H1 (cell line): Measurements from ENCODE around the gene CNOT3. TPM values are rescaled to one million over a fixed set of nuclear protein-coding genes. Genes with fewer than 3 reads are reported as not detected.

Source experiments
- CTCF ChIA-PET: fragments of 300-600 bp; sonication (Branson Sonifier 250); formaldehyde crosslinking; loops from one replicate; lab custom pipeline; 2021; ENCODE audit not compliant: partially characterized antibody; lab: Charles Lee
- POLR2A ChIA-PET: fragments of 300-600 bp; sonication (Branson Sonifier 250); formaldehyde crosslinking; loops from one replicate; lab custom pipeline; 2021; ENCODE audit warnings: inconsistent platforms; ENCODE audit not compliant: partially characterized antibody; lab: Charles Lee
- DNase-seq, 2 experiments: peaks; one replicate each; pipeline versions ENCODE4 v3.0.0 to v3.0.0-alpha.2; 2010 to 2022; ENCODE audit warnings: low spot score in 2 of 2, low read depth in 1 of 2, mixed read lengths in 1 of 2
- FAIRE-seq: peaks from 2 replicates; lab custom pipeline; 2011; peaks lifted over from hg19 to GRCh38; lab: Jason Lieb, UNC
- H2AFZ ChIP-seq: 2 replicates; pipeline ENCODE4 v1.8.1; 2012; ENCODE audit warnings: low read length, inconsistent platforms
- H2AK5ac ChIP-seq: 2 replicates; pipeline ENCODE4 v1.6.1; 2013; ENCODE audit warnings: low read depth, low read length
- H2BK120ac ChIP-seq: replicated peaks from 2 replicates; pipeline ENCODE3; 2013; ENCODE audit warnings: low read depth, low read length, inconsistent platforms
- H2BK12ac ChIP-seq: 2 replicates; pipeline ENCODE4 v1.6.1; 2013; ENCODE audit warnings: low read depth, low read length
- H2BK15ac ChIP-seq: 2 replicates; pipeline ENCODE4 v1.6.1; 2013; ENCODE audit warnings: low read length
- H2BK20ac ChIP-seq: 2 replicates; pipeline ENCODE4 v1.6.1; 2013; ENCODE audit warnings: low read length
- H2BK5ac ChIP-seq: 2 replicates; pipeline ENCODE4 v1.6.1; 2013; ENCODE audit warnings: low read depth, low read length
- H3K14ac ChIP-seq: 2 replicates; pipeline ENCODE4 v1.6.1; 2013; ENCODE audit warnings: inconsistent platforms; ENCODE audit not compliant: insufficient read length
- H3K18ac ChIP-seq: 2 replicates; pipeline ENCODE4 v1.6.1; 2013; ENCODE audit warnings: low read length; ENCODE audit errors: extremely low read depth
- H3K23ac ChIP-seq: 2 replicates; pipeline ENCODE4 v1.6.1; 2013; ENCODE audit warnings: inconsistent platforms; ENCODE audit not compliant: insufficient read length
- H3K23me2 ChIP-seq: 2 replicates; pipeline ENCODE4 v1.6.1; 2013; ENCODE audit warnings: low read depth, low read length
- H3K27ac ChIP-seq: 2 replicates; pipeline ENCODE4 v1.6.1; 2011; ENCODE audit warnings: low read depth, low read length, inconsistent platforms
- H3K27me3 ChIP-seq, 4 experiments: replicated peaks in 1 of 4; 1 replicate in 1 of 4; 2 replicates in 3 of 4; pipeline versions ENCODE4 v1.6.1 to v1.8.1; 2011 to 2013; ENCODE audit warnings: low read length in 3 of 4, mild to moderate bottlenecking in 3 of 4, inconsistent platforms in 2 of 4, mixed read lengths in 2 of 4, moderate library complexity in 1 of 4; ENCODE audit not compliant: control insufficient read depth in 3 of 4, insufficient read depth in 3 of 4; ENCODE audit errors: extremely low read depth in 1 of 4
- H3K36me3 ChIP-seq, 4 experiments: 2 replicates each; pipeline versions ENCODE4 v1.6.1 to v1.8.1; 2011 to 2013; ENCODE audit warnings: mild to moderate bottlenecking in 4 of 4, low read length in 3 of 4, moderate library complexity in 2 of 4, control low read depth in 1 of 4, inconsistent platforms in 1 of 4; ENCODE audit not compliant: insufficient read depth in 4 of 4, control insufficient read depth in 2 of 4
- H3K4ac ChIP-seq: replicated peaks from 2 replicates; pipeline ENCODE3; 2013; ENCODE audit warnings: low read length, low read depth, mixed read lengths, inconsistent platforms; ENCODE audit not compliant: insufficient read length
- H3K4me1 ChIP-seq, 4 experiments: replicated peaks in 1 of 4; 1 replicate in 1 of 4; 2 replicates in 3 of 4; pipeline versions ENCODE4 v1.6.1 to v1.8.1; 2011 to 2013; ENCODE audit warnings: low read length in 3 of 4, inconsistent platforms in 2 of 4, mixed read lengths in 1 of 4; ENCODE audit not compliant: insufficient read depth in 4 of 4, control insufficient read depth in 3 of 4
- H3K4me2 ChIP-seq, 2 experiments: 2 replicates each; pipeline versions ENCODE4 v1.6.1 to v1.8.1; 2011 to 2013; ENCODE audit warnings: low read depth in 2 of 2, low read length in 2 of 2, control low read depth in 1 of 2, inconsistent platforms in 1 of 2, mild to moderate bottlenecking in 1 of 2; ENCODE audit not compliant: insufficient read depth in 1 of 2
- H3K4me3 ChIP-seq, 4 experiments: fragments of 200-600, 300-600 bp in 1 of 4; sonication (generic), shearing (Covaris generic), sonication (Bioruptor Twin) in 1 of 4; 2 replicates each; pipeline versions ENCODE4 v1.5.1 to v1.8.1; 2011 to 2016; ENCODE audit warnings: low read length in 4 of 4, low read depth in 3 of 4, control low read depth in 2 of 4, inconsistent platforms in 2 of 4, mild to moderate bottlenecking in 2 of 4, mixed read lengths in 1 of 4, moderate library complexity in 1 of 4; ENCODE audit not compliant: insufficient read depth in 2 of 4; ENCODE audit errors: extremely low read depth in 1 of 4
- H3K56ac ChIP-seq: replicated peaks from 2 replicates; pipeline ENCODE3; 2013; ENCODE audit warnings: low read depth, mild to moderate bottlenecking, mixed read lengths, low read length, inconsistent platforms; ENCODE audit not compliant: insufficient read length
- H3K79me1 ChIP-seq: 2 replicates; pipeline ENCODE4 v1.6.1; 2013; ENCODE audit warnings: low read depth, low read length, control low read depth
- H3K79me2 ChIP-seq, 2 experiments: 2 replicates each; pipeline versions ENCODE4 v1.6.1 to v1.8.1; 2012 to 2013; ENCODE audit warnings: low read length in 2 of 2, mild to moderate bottlenecking in 2 of 2, inconsistent platforms in 1 of 2; ENCODE audit not compliant: insufficient read depth in 2 of 2, control insufficient read depth in 1 of 2
- H3K9ac ChIP-seq, 4 experiments: replicated peaks in 1 of 4; 1 replicate in 1 of 4; 2 replicates in 3 of 4; pipeline versions ENCODE4 v1.6.1 to v1.8.1; 2011 to 2013; ENCODE audit warnings: low read depth in 3 of 4, low read length in 3 of 4, control low read depth in 2 of 4, mild to moderate bottlenecking in 2 of 4, moderate library complexity in 2 of 4, inconsistent platforms in 1 of 4; ENCODE audit errors: extremely low read depth in 1 of 4
- H3K9me3 ChIP-seq, 2 experiments: 2 replicates each; pipeline versions ENCODE4 v1.6.1 to v1.8.1; 2012 to 2013; ENCODE audit warnings: mild to moderate bottlenecking in 2 of 2, moderate library complexity in 2 of 2, control low read depth in 1 of 2, inconsistent platforms in 1 of 2, low read depth in 1 of 2, low read length in 1 of 2, mixed read lengths in 1 of 2; ENCODE audit not compliant: insufficient read depth in 2 of 2
- H4K20me1 ChIP-seq, 2 experiments: replicated peaks in 1 of 2; 2 replicates each; pipeline versions ENCODE3 to v1.8.1; 2011 to 2013; ENCODE audit warnings: inconsistent platforms in 2 of 2, low read length in 2 of 2, mild to moderate bottlenecking in 1 of 2; ENCODE audit not compliant: insufficient read depth in 2 of 2, control insufficient read depth in 1 of 2
- H4K5ac ChIP-seq: 2 replicates; pipeline ENCODE4 v1.6.1; 2013; ENCODE audit warnings: low read length, low read depth, mixed read lengths, inconsistent platforms; ENCODE audit not compliant: insufficient read length
- H4K8ac ChIP-seq: 2 replicates; pipeline ENCODE4 v1.8.0; 2013; ENCODE audit warnings: mild to moderate bottlenecking, moderate library complexity, low read length, inconsistent platforms; ENCODE audit not compliant: insufficient read depth; ENCODE audit errors: extremely low read depth
- H4K91ac ChIP-seq: replicated peaks from 2 replicates; pipeline ENCODE3; 2013; ENCODE audit warnings: low read length, mixed read lengths, inconsistent platforms; ENCODE audit not compliant: insufficient read length
- BCL11A ChIP-seq, 2 experiments: IDR thresholded peaks; one replicate each; pipeline ENCODE4 v1.6.1; 2011; ENCODE audit warnings: low read depth in 2 of 2, low read length in 2 of 2, mild to moderate bottlenecking in 2 of 2
- EGR1 ChIP-seq: IDR thresholded peaks from 2 replicates; pipeline ENCODE4 v1.6.1; 2011; ENCODE audit warnings: low read depth, low read length, borderline replicate concordance
- HDAC2 ChIP-seq, 2 experiments: fragments of 300-600 bp in 1 of 2; sonication (generic) in 1 of 2; IDR thresholded peaks; 2 replicates each; pipeline ENCODE4 v1.6.1; 2011 to 2012; ENCODE audit warnings: low read depth in 2 of 2, low read length in 2 of 2, mild to moderate bottlenecking in 2 of 2, moderate library complexity in 2 of 2, borderline replicate concordance in 1 of 2, inconsistent platforms in 1 of 2
- SAP30 ChIP-seq: fragments of 300-600 bp; sonication (generic); IDR thresholded peaks from 2 replicates; pipeline ENCODE4 v1.7.1; 2012; ENCODE audit warnings: low read length, moderate library complexity, mild to moderate bottlenecking, inconsistent platforms; ENCODE audit not compliant: insufficient read depth, insufficient replicate concordance
- SIN3A ChIP-seq, 2 experiments: IDR thresholded peaks in 1 of 2; conservative IDR thresholded peaks in 1 of 2; 2 replicates each; pipeline ENCODE4 v1.6.1; 2011 to 2012; ENCODE audit warnings: low read length in 2 of 2, improper control_type of control experiment in 1 of 2, low read depth in 1 of 2, mild to moderate bottlenecking in 1 of 2
- SP1 ChIP-seq: IDR thresholded peaks from 2 replicates; pipeline ENCODE4 v1.6.1; 2011; ENCODE audit warnings: low read depth, low read length
- SRF ChIP-seq: IDR thresholded peaks from 2 replicates; pipeline ENCODE4 v1.6.1; 2011; ENCODE audit warnings: mild to moderate bottlenecking, low read depth, low read length, moderate library complexity
- USF2 ChIP-seq: IDR thresholded peaks from 2 replicates; pipeline ENCODE4 v1.6.1; 2011; ENCODE audit warnings: low read length, improper control_type of control experiment
- YY1 ChIP-seq: IDR thresholded peaks from 2 replicates; pipeline ENCODE4 v1.6.1; 2011; ENCODE audit warnings: low read depth, mild to moderate bottlenecking, low read length
- WGBS, 2 experiments: shearing (Covaris generic) in 1 of 2; methylation state at CpG; one replicate each; pipeline versions ENCODE4 v1.1.6 to v1.1.7; 2013 to 2015; ENCODE audit warnings: low lambda C conversion rate in 2 of 2, mixed read lengths in 2 of 2, inconsistent platforms in 1 of 2, low coverage in 1 of 2, missing lambda C conversion rate in 1 of 2; ENCODE audit not compliant: insufficient replicate concordance in 2 of 2, insufficient coverage in 1 of 2, insufficient read length in 1 of 2; ENCODE audit errors: extremely low coverage in 1 of 2, missing lambda C conversion rate in 1 of 2; 5-methylcytosine and 5-hydroxymethylcytosine counted together
- polyA plus RNA-seq, 7 experiments: library from polyadenylated mRNA; depleted of rRNA in 3 of 7; stranded (reverse) in 5 of 7; unstranded in 2 of 7; fragments of >200 nt in 5 of 7; fragments of 200-250 nt in 2 of 7; gene quantifications; 1 replicate in 5 of 7; 2 replicates in 1 of 7; 4 replicates in 1 of 7; pipeline versions ENCODE4 v1.2.1 to v1.2.3, GENCODE V29; 2011 to 2013; ENCODE audit warnings: missing spikeins in 2 of 7, mixed read lengths in 2 of 7
- total RNA-seq: library from RNA; stranded (reverse); fragmentation: NEBNext Ultra II Directional; extraction: Animal tissue kit (Norgen Biotek cat#: 25700); gene quantifications from 2 replicates; pipeline ENCODE4 v1.2.1, GENCODE V29; 2021

Gene CNOT3
- total and polyA plus RNA-seq, 2 of the 8 experiments (the other 6 are each of a cell fraction or from before 2014, with no cell fraction given): 21.2 to 86.4 TPM

- Histone ChIP-seq H2BK15ac (no peak overlapping the region), H2BK120ac (no peak overlapping the region), H3K14ac (no peak overlapping the region), H3K4me3 (peak overlapping the region; percentile 62 to 91 (median 75)), H3K4me2 (peak overlapping the region; percentile 77 to 97), H2BK5ac (peak overlapping the region; percentile 69; the same call in 1 of the 2 replicates), H3K4me1 (peaks cover 3 to 12% (median 7%) of the 10 kb centered on the region in 4 experiments; a peak in 5 of 7 replicates), H4K8ac (no peak overlapping the region), H3K9me3 (no peaks in the 10 kb centered on the region), H3K79me2 (peaks cover 3 to 25% of the 10 kb centered on the region in 2 experiments; a peak in 3 of 4 replicates), H3K36me3 (peaks cover 3 to 19% (median 5%) of the 10 kb centered on the region in 4 experiments; a peak in 7 of 8 replicates), H2BK20ac (no peak overlapping the region), H2AK5ac (peak overlapping the region; percentile 82; the same call in 1 of the 2 replicates), H2AFZ (no peak overlapping the region), H3K18ac (no peak overlapping the region), H3K9ac (peak overlapping the region; percentile 56 to 97 (median 82)), H3K79me1 (peaks cover 13% of the 10 kb centered on the region), H3K56ac (no peak overlapping the region), H4K20me1 (peaks cover 0 to 4% of the 10 kb centered on the region in 2 experiments), H3K27me3 (no peaks in the 10 kb centered on the region), H3K4ac (no peak overlapping the region), H3K23ac (no peak overlapping the region), H2BK12ac (no peak overlapping the region), H3K23me2 (peaks cover 11% of the 10 kb centered on the region), H4K91ac (no peak overlapping the region), H3K27ac (0 out of 2 replicates have a peak overlapping the region, but pooled peaks have one; percentile 99), H4K5ac (no peak overlapping the region)
- no peak for DNase-seq
- 77% methylated on average over 17 of the region's 19 CpGs; no CpG with 5 or more reads in 1 of the 2 experiments for WGBS, 2 experiments
- ChIA-PET POLR2A (interaction anchor here (0.7 to 28.7 kb wide), 12 partner anchors 9 to 76 kb away, joined by 3 to 909 read pairs (median 4); partner anchors contain the start of genes CNOT3, PRPF31, RPS9 and TFPT), CTCF (interaction anchor here (0.6 to 1.4 kb wide), 7 partner anchors 12 to 338 kb away, joined by 3 to 5 read pairs (median 3); no protein-coding TSS in a partner anchor)
- FAIRE-seq: no peak
- TF ChIP-seq YY1: no peak
- TF ChIP-seq SIN3A (conservative IDR thresholded peaks at IDR 0.05 in 1 of 2, IDR thresholded peaks at IDR 0.05 in 1 of 2; ENCODE audit: low read depth in 1 of 2, low read length in 2 of 2): no peak
- TF ChIP-seq BCL11A (IDR thresholded peaks at IDR 0.05; ENCODE audit: low read depth in 2 of 2, low read length in 2 of 2): no peak
- TF ChIP-seq SP1: no peak
- no peak for TF ChIP-seq USF2
- TF ChIP-seq SRF: no peak
- TF ChIP-seq EGR1: no peak
- no peak for TF ChIP-seq HDAC2 (IDR thresholded peaks at IDR 0.05; ENCODE audit: borderline replicate concordance in 1 of 2, low read depth in 2 of 2, low read length in 2 of 2)
- TF ChIP-seq SAP30: no peak
Measured at GRCh38 chr19:54191811-54192453, 54.4 kb downstream of the CNOT3 start.
